ENCODE results near the gene CELF3. TPM values are rescaled to one million over a fixed set of nuclear protein-coding genes. Genes with fewer than 3 reads are reported as not detected.

The CELF3 gene
- total and polyA plus RNA-seq, 2 donors (not counting 1 experiment from before 2014, with no cell fraction given), result not detected

- Histone ChIP-seq H3K27me3 (replicated peaks in 1 of 4; ENCODE audit: control extremely low read depth in 1 of 4, control insufficient read depth in 3 of 4, insufficient read depth in 4 of 4, low read length in 3 of 4) (peaks cover 0 to 57% (median 32%) of the 10 kb centered on the region in 4 experiments), H3K27ac (ENCODE audit: low read length in 2 of 2) (peak within 1 kb of the TSS; percentile 38), H3K4me1 (ENCODE audit: control insufficient read depth in 2 of 2, insufficient read depth in 2 of 2, low read length in 2 of 2) (peaks cover 20 to 27% of the 10 kb centered on the region in 2 donors), H3K9me3 (ENCODE audit: control extremely low read depth in 1 of 3, control insufficient read depth in 2 of 3, insufficient read depth in 1 of 3, low read length in 2 of 3) (peaks cover 0 to 8% (median 0%) of the 10 kb centered on the region in 3 donors), H3K4me3 (ENCODE audit: control extremely low read depth in 1 of 5, extremely low read depth in 1 of 5, insufficient read depth in 1 of 5, low read depth in 2 of 5, low read length in 4 of 5) (peak within 1 kb of the TSS; percentile 47 to 68 (median 58)), H3K9ac (ENCODE audit: low read length) (peak within 1 kb of the TSS; percentile 68), H3K4me2 (replicated peaks; ENCODE audit: low read depth, low read length, poor library complexity, severe bottlenecking) (peak within 1 kb of the TSS; percentile 95), H2AFZ (ENCODE audit: insufficient read depth, low read depth, low read length, poor library complexity, severe bottlenecking) (peak within 1 kb of the TSS; percentile 80), H3K79me2 (ENCODE audit: control insufficient read depth, insufficient read depth, low read length) (no peaks in the 10 kb centered on the region), H3K36me3 (replicated peaks in 1 of 2; ENCODE audit: control extremely low read depth in 1 of 2, control insufficient read depth in 1 of 2, extremely low read depth in 1 of 2, insufficient read depth in 2 of 2, low read length in 1 of 2) (no peaks in the 10 kb centered on the region), H4K20me1 (ENCODE audit: control insufficient read depth, insufficient read depth, low read length, poor library complexity, severe bottlenecking) (no peaks in the 10 kb centered on the region)
- Mint-ChIP-seq H3K9me3 (ENCODE audit: insufficient read depth) (no peaks in the 10 kb centered on the region), H3K4me1 (peaks cover 27% of the 10 kb centered on the region), H3K27me3 (peaks cover 58% of the 10 kb centered on the region), H3K27ac (peak within 1 kb of the TSS; percentile 12), H3K4me3 (peak within 1 kb of the TSS; percentile 85)
- intact Hi-C loops (cut with micrococcal nuclease), result loop anchor here (1.0 to 10.0 kb wide), 4 partner anchors 42 to 181 kb away; partner anchors contain the start of genes C2CD4D, MRPL9, RORC and TDRKH
- DNase-seq, result peak; percentile 65
- WGBS (ENCODE audit: insufficient coverage), result 1% methylated on average over 34 of the region's 44 CpGs
- ChIA-PET CTCF (no interaction called here), POLR2A (interaction anchor here (0.7 kb wide), 1 partner anchor 69 kb away, joined by 3 read pairs; the partner anchor contains the start of gene TDRKH)
- TF ChIP-seq EZH2 (IDR thresholded peaks at IDR 0.05; ENCODE audit: borderline replicate concordance, insufficient read depth, low read depth, low read length, poor library complexity, severe bottlenecking) (no peak), CTCF (IDR thresholded peaks at IDR 0.05) (no peak)
- ATAC-seq (ENCODE audit: low read depth), result peak; percentile 93
These were observed 4.6 kb upstream of the CELF3 start, which contains the start of gene RIIAD1 for GRCh38 chr1:151720974-151721787. Gene RIIAD1, plus strand, starts transcription at chr1:151721522. Its CDS starts 15 bp downstream, at chr1:151721537.
